Activated naive CD8-positive, alpha-beta T cell treated with anti-CD3 and anti-CD28 coated beads, Interleukin-2, amount 50 U/mL, for 24 hours (primary cell): ENCODE measurements around the gene SMARCD1.

Experiments used
- ATAC-seq: fragments of 150-1000 bp; cut with Tn5 transposase; one replicate; pipeline ENCODE4 v1.10.0; 2021
- DNase-seq: peaks from one replicate; pipeline ENCODE4 v3.0.0; 2021
- H3K27ac Mint-ChIP-seq: one replicate; pipeline ENCODE4 v1.8.0; 2021; ENCODE audit warnings: mild to moderate bottlenecking, mixed read lengths
- H3K27me3 Mint-ChIP-seq: one replicate; pipeline ENCODE4 v1.8.0; 2021; ENCODE audit warnings: mixed read lengths
- H3K36me3 Mint-ChIP-seq: one replicate; pipeline ENCODE4 v1.8.0; 2021; ENCODE audit warnings: low read depth, mixed read lengths
- H3K4me1 Mint-ChIP-seq: one replicate; pipeline ENCODE4 v1.8.0; 2021; ENCODE audit warnings: mixed read lengths
- H3K4me3 Mint-ChIP-seq: one replicate; pipeline ENCODE4 v1.8.0; 2021; ENCODE audit warnings: mild to moderate bottlenecking, moderate library complexity, mixed read lengths
- H3K9me3 Mint-ChIP-seq: one replicate; pipeline ENCODE4 v1.8.0; 2021; ENCODE audit warnings: mixed read lengths

Gene SMARCD1

GRCh38 chr12:50111395-50111692, 26.2 kb downstream of the SMARCD1 start:
- Mint-ChIP-seq H3K36me3 (peaks cover 16% of the 10 kb centered on the region), H3K4me1 (peaks cover 47% of the 10 kb centered on the region), H3K27ac (peak overlapping the region; percentile 99), H3K9me3 (no peaks in the 10 kb centered on the region), H3K4me3 (peak overlapping the region; percentile 100), H3K27me3 (no peaks in the 10 kb centered on the region)
- DNase-seq (no peak), ATAC-seq (no peak)

DNA sequence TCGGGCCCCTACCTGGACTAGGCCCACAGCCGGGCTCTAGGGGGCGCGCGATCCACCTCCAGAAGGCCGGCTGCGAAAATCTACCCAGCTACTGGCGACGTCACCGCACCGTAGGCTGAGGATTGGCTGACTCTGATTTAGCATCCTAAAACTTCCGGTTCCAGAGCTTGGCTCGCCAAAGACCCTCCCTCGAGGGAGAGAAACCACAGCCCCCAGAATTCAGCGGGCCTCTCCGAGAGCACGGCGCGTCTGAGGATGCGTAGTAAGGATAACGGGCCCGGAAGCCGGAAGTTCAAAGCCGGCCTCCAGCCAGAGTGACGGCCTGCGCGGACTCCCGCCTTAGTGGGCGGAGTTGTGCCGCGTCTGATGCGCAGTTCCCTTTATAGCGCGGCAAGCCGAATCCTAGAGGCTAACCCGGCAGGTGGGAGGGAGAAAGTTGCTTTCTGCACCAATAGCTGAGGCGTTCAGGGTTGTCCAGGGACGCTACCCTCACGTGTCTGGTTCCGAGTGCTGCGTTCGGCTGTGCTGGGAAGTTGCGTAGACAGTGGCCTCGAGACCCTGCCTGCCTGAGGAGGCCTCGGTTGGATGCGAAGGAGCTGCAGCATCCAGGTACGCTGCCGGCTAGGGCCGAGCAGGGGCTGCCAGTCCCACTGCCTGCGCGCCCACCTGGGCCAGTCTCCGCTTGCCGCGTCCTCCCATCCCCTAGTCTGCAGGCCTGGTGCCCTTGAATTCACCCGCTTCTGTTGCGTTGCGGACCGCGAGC, 26.7 kb downstream of the SMARCD1 start, which contains the start of gene COX14:
Gene COX14, plus strand, starts transcription at position 544 of the 763 bp plus-strand sequence. CDS start 7,808 bp downstream, outside the sequence.
- Mint-ChIP-seq H3K9me3 (no peaks in the 10 kb centered on the region), H3K36me3 (peaks cover 20% of the 10 kb centered on the region), H3K27ac (peak within 1 kb of the TSS; percentile 99), H3K4me1 (peaks cover 53% of the 10 kb centered on the region), H3K4me3 (peak within 1 kb of the TSS; percentile 100), H3K27me3 (no peaks in the 10 kb centered on the region)
- ATAC-seq (peak; percentile 91), DNase-seq (peak; percentile 99)

DNA sequence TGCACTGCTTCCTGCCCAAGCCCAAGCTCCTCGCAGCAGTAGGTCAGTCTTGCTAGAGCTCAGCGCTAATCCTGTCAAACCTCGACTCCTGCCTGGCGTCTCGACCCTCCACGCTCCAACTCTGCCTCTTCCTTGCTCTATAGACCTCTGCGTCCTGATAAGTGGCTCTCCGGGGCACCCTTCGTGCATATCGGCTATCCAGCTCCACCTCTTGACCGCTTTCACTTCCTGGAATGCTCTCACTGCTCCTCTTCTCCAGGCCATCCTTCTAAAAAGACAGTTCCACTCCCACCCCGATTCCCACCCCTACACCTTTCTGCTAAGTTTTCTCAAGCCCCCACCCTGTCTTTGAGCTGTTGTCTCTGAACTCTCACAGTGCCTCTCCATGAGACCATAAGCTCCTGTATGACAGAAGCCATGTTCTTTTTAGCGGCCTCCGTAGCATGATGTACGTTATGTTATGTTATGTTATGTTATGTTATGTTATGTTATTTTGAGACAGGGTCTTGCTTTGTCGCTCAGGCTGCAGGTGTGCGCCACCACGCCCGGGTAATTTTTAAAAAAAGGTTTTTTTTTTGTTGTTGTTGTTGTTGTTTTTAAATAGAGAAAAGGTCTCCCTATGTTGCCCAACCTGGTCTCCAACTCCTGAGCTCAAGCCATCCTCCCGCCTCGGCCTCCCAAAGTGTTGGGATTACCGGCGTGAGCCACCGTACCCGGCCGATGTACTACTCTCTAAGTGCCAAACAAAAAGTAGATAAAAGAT, 27.5 kb downstream of the SMARCD1 start:
- H3K4me1 Mint-ChIP-seq = peaks cover 55% of the 10 kb centered on the region

GRCh38 chr12:50117057-50117622, 32.0 kb downstream of the SMARCD1 start:
- Mint-ChIP-seq H3K9me3 (no peaks in the 10 kb centered on the region), H3K36me3 (peaks cover 30% of the 10 kb centered on the region), H3K4me1 (peaks cover 36% of the 10 kb centered on the region), H3K27me3 (no peaks in the 10 kb centered on the region), H3K27ac (peak overlapping the region; percentile 59), H3K4me3 (no peak overlapping the region)
- DNase-seq (no peak), ATAC-seq (no peak)

More for the DNA sequence above, 27.5 kb downstream of the SMARCD1 start:
- peak overlapping the region; percentile 100 for H3K4me3 Mint-ChIP-seq
- no peaks in the 10 kb centered on the region for H3K27me3 Mint-ChIP-seq
- ATAC-seq (no peak), DNase-seq (no peak)
- H3K27ac Mint-ChIP-seq = peak overlapping the region; percentile 99
- no peaks in the 10 kb centered on the region for H3K9me3 Mint-ChIP-seq
- H3K36me3 Mint-ChIP-seq = peaks cover 23% of the 10 kb centered on the region

DNA sequence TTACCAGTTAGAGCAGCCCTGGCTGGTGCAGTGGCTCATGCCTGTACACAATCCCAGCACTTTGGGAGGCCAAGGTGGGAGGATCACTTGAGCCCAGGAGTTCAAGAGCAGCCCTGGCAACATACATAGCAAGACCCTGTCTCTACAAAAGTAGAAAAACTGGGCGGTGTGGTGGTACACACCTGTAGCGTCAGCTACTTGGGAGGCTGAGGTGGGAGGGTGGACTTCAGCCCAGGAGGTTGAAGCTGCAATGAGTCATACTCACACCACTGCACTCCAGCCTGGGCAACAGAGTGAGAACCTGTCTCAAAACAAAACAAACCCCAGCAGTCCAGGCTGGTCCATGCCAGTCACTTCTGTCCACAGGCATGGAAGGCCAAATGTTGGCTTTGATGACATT, 34.2 kb downstream of the SMARCD1 start:
- Mint-ChIP-seq H3K36me3 (peaks cover 31% of the 10 kb centered on the region), H3K27me3 (no peaks in the 10 kb centered on the region), H3K4me1 (peaks cover 23% of the 10 kb centered on the region), H3K27ac (no peak overlapping the region), H3K4me3 (no peak overlapping the region), H3K9me3 (no peaks in the 10 kb centered on the region)
- DNase-seq (no peak), ATAC-seq (no peak)

GRCh38 chr12:50120521-50120920, 35.4 kb downstream of the SMARCD1 start:
- peaks cover 25% of the 10 kb centered on the region for H3K4me1 Mint-ChIP-seq
- no peak overlapping the region for H3K27ac Mint-ChIP-seq
- DNase-seq (no peak), ATAC-seq (no peak)
- H3K27me3 Mint-ChIP-seq = no peaks in the 10 kb centered on the region
- no peak overlapping the region for H3K4me3 Mint-ChIP-seq
- no peaks in the 10 kb centered on the region for H3K9me3 Mint-ChIP-seq
- peaks cover 30% of the 10 kb centered on the region for H3K36me3 Mint-ChIP-seq

DNA sequence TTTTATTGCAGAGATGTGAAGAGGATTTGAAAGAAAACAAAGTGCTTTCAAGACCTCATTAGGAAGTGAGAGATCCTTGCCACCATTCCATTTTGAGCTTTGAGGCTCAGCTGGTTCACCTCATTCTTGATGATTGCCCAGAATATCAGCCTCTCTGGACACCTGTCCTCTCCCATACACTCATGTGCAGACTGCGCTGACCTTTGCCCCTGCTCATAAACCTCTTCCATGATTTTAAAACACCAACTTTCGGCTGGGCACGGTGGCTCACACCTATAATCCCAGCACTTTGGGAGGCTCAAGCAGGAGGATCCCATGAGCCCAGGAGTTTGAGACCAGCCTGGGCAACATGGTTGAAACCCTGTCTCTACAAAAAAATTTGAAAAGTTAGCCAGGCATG, 35.8 kb downstream of the SMARCD1 start:
- H3K4me1 Mint-ChIP-seq = peaks cover 24% of the 10 kb centered on the region
- H3K36me3 Mint-ChIP-seq = peaks cover 25% of the 10 kb centered on the region
- H3K27me3 Mint-ChIP-seq = no peaks in the 10 kb centered on the region
- H3K4me3 Mint-ChIP-seq = no peak overlapping the region
- H3K27ac Mint-ChIP-seq = no peak overlapping the region
- H3K9me3 Mint-ChIP-seq = no peaks in the 10 kb centered on the region
- no peak for DNase-seq
- ATAC-seq = no peak

DNA sequence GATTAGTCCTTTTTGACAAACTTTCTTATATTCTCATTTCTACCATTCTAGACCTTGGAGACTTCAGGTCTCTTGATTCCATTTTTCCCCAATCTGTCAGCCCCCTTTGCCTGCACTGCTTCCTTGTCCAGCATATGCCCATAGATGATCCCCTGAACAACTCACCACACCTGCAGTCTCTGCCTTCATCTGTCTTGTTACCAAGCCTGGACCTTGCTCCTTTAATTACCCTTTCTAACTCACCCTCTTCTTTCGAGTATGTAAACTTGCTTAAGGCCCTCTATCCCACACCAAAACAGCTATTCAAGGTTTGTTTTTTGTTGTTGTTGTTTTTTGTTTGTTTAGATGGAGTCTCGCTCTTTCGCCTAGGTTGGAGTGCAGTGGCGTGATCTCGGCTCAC, 36.5 kb downstream of the SMARCD1 start:
- ATAC-seq (no peak), DNase-seq (no peak)
- Mint-ChIP-seq H3K36me3 (peaks cover 20% of the 10 kb centered on the region), H3K9me3 (no peaks in the 10 kb centered on the region), H3K27me3 (no peaks in the 10 kb centered on the region), H3K4me3 (no peak overlapping the region), H3K27ac (no peak overlapping the region), H3K4me1 (peaks cover 17% of the 10 kb centered on the region)

GRCh38 chr12:50123203-50123602, 38.1 kb downstream of the SMARCD1 start:
- peaks cover 14% of the 10 kb centered on the region for H3K4me1 Mint-ChIP-seq
- ATAC-seq (no peak), DNase-seq (no peak)
- H3K27ac Mint-ChIP-seq = no peak overlapping the region
- no peak overlapping the region for H3K4me3 Mint-ChIP-seq
- no peaks in the 10 kb centered on the region for H3K27me3 Mint-ChIP-seq
- H3K9me3 Mint-ChIP-seq = no peaks in the 10 kb centered on the region
- H3K36me3 Mint-ChIP-seq = peaks cover 20% of the 10 kb centered on the region

DNA sequence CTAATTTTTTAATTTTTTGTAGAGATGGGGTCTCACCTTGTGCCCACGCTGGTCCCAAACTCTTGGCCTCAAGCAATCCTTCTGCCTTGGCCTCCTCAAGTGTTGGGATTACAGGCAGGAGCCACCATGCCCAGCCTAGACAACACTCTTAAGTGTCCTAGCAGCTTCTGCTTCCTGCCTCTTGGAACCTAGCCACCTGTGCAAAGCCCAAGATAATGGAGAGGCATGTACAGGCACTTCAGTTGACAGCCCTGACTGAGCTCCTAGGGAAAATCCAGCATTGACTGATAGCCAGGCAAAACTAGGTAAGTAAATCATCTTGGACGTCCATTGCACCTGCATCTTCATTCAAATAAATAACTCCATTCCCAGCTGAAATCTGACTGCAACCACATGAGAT, 42.4 kb downstream of the SMARCD1 start:
- DNase-seq = no peak
- no peak for ATAC-seq
- Mint-ChIP-seq H3K27me3 (no peaks in the 10 kb centered on the region), H3K27ac (no peak overlapping the region), H3K9me3 (no peaks in the 10 kb centered on the region), H3K4me1 (peaks cover 15% of the 10 kb centered on the region), H3K36me3 (peaks cover 42% of the 10 kb centered on the region), H3K4me3 (no peak overlapping the region)

GRCh38 chr12:50129290-50129689, 44.1 kb downstream of the SMARCD1 start:
- ATAC-seq (no peak), DNase-seq (no peak)
- Mint-ChIP-seq H3K4me1 (peaks cover 19% of the 10 kb centered on the region), H3K27ac (no peak overlapping the region), H3K4me3 (no peak overlapping the region), H3K9me3 (no peaks in the 10 kb centered on the region), H3K27me3 (no peaks in the 10 kb centered on the region), H3K36me3 (peaks cover 50% of the 10 kb centered on the region)

GRCh38 chr12:50132505-50133135, 47.5 kb downstream of the SMARCD1 start:
- Mint-ChIP-seq H3K9me3 (no peaks in the 10 kb centered on the region), H3K4me1 (peaks cover 8% of the 10 kb centered on the region), H3K4me3 (no peak overlapping the region), H3K27me3 (no peaks in the 10 kb centered on the region), H3K36me3 (peaks cover 62% of the 10 kb centered on the region), H3K27ac (peak overlapping the region; percentile 64)
- DNase-seq (no peak), ATAC-seq (no peak)

- Mint-ChIP-seq H3K9me3 (no peaks in the 10 kb centered on the region), H3K27me3 (no peaks in the 10 kb centered on the region), H3K27ac (no peak overlapping the region), H3K4me3 (no peak overlapping the region), H3K4me1 (peaks cover 2% of the 10 kb centered on the region), H3K36me3 (peaks cover 28% of the 10 kb centered on the region)
- no peak for ATAC-seq
- no peak for DNase-seq
These were observed 57.9 kb downstream of the SMARCD1 start for GRCh38 chr12:50142993-50143392.

DNA sequence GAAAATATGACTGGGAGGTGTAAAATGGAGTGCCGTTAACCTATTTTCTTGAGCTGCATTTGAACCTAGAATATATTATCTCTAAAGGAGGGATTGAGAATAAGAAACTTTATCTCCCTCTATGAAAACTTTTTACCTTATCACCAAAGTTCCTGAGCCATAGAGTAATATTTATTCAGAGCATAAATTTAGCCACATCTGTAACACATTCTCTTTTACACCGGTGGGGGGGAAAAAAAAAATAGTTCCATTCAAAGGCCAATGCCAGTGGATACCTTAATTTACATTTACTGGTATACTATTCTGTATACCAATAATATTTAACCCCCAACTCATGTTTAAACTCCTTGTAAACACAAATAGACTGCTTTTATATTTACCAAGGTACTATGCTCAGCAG, 60.3 kb downstream of the SMARCD1 start:
- H3K27ac Mint-ChIP-seq = no peak overlapping the region

More for the DNA sequence above, 60.3 kb downstream of the SMARCD1 start:
- no peaks in the 10 kb centered on the region for H3K9me3 Mint-ChIP-seq
- H3K4me1 Mint-ChIP-seq = peaks cover 13% of the 10 kb centered on the region
- no peaks in the 10 kb centered on the region for H3K27me3 Mint-ChIP-seq
- H3K4me3 Mint-ChIP-seq = no peak overlapping the region
- DNase-seq (no peak), ATAC-seq (no peak)
- peaks cover 21% of the 10 kb centered on the region for H3K36me3 Mint-ChIP-seq
